22Rv1 (cell line): ENCODE data around the gene FLNB.

Source experiments
- ZFX ChIP-seq: fragments of 450-650 bp; IDR thresholded peaks from 2 replicates; pipeline ENCODE4 v1.6.1; 2017; ENCODE audit warnings: antibody characterized with exemption, borderline replicate concordance
- TF ChIP-seq, protein P1 (sequence below): fragments of 450-650 bp; IDR thresholded peaks from 2 replicates; pipeline ENCODE4 v1.5.1; 2017; ENCODE audit warnings: mild to moderate bottlenecking

DNA sequence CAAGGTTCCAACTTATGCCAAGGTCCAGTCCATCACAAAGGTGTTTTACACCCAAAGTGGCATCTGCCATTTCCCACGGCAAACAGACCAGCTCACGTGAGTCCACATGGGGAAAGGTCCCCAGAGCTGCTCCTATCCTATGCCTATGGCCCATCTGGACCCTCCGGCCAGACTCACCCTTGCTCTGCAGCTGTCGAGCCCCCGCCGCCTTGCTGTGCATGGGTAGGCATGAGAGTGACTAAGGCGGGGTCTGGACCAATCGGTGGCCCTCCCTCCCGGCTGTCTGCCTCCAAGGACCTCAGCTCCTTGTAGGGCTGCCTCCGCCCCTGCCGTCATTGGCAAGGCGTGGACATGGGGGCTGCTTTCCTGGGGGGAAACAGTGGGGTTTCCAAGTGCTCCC is 175.7 kb downstream of the FLNB start:
- TF ChIP-seq, protein P1, sequence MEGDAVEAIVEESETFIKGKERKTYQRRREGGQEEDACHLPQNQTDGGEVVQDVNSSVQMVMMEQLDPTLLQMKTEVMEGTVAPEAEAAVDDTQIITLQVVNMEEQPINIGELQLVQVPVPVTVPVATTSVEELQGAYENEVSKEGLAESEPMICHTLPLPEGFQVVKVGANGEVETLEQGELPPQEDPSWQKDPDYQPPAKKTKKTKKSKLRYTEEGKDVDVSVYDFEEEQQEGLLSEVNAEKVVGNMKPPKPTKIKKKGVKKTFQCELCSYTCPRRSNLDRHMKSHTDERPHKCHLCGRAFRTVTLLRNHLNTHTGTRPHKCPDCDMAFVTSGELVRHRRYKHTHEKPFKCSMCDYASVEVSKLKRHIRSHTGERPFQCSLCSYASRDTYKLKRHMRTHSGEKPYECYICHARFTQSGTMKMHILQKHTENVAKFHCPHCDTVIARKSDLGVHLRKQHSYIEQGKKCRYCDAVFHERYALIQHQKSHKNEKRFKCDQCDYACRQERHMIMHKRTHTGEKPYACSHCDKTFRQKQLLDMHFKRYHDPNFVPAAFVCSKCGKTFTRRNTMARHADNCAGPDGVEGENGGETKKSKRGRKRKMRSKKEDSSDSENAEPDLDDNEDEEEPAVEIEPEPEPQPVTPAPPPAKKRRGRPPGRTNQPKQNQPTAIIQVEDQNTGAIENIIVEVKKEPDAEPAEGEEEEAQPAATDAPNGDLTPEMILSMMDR = no peak
- no peak for TF ChIP-seq ZFX
